HG02943 (cell line): ENCODE measurements around the gene C1QTNF9.
"Not testable (repeated sequence)": the region's sequence is repeated elsewhere in the genome, so short reads cannot be mapped to it uniquely, and the experiment has no call there.

Experiments used
- ATAC-seq: cut with Tn5 transposase; IDR thresholded peaks from one replicate; pipeline ENCODE4 v1.9.1; 2021; ENCODE audit warnings: mild to moderate bottlenecking, low read depth, moderate library complexity; ENCODE audit not compliant: unreplicated experiment

Gene C1QTNF9, protein sequence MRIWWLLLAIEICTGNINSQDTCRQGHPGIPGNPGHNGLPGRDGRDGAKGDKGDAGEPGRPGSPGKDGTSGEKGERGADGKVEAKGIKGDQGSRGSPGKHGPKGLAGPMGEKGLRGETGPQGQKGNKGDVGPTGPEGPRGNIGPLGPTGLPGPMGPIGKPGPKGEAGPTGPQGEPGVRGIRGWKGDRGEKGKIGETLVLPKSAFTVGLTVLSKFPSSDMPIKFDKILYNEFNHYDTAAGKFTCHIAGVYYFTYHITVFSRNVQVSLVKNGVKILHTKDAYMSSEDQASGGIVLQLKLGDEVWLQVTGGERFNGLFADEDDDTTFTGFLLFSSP

DNA sequence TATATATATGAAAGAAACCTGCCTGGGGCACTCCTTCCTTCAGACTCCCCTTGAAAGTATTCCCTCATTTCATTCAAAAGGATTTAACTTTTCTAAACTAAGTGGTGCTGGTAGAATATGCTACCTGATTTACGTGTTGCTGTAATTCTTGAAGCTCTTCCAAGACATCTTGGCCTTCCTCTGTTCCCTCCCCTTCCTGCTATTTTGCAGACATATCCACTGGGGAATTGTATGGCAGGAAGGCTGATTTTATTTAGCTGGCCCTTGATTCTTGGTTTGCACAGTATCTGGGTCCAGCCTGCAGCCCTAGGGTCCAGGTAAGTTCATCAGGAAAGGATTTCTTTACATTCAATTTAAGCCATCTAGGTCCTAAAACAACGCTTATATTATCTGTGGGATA, at the start of gene C1QTNF9:
TSS of gene C1QTNF9 (plus strand) at position 281 of the 400 bp plus-strand sequence. CDS start 6,424 bp downstream, outside the sequence.
- not testable (repeated sequence) for ATAC-seq

- ATAC-seq: no peak
Measured at GRCh38 chr13:24261566-24261965, 47.8 kb upstream of the C1QTNF9 start.

DNA sequence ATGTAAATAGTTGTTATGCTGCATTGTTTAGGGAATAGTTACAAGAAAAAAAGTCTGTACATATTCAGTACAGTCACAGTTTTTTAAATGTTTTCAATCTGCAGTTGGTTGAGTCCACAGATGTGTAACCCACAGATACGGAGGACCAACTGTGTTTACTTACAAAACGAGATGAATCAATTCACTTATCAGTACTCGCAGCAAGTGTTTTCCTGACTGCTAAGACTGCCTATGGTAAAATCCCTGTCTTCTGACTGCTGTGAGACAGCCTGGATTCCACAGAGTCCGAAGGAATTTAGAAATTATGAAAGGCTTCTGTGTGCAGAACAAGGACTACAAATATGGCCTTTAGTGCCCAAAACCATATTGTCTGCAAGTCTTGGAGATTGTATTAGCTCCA, 45.7 kb upstream of the C1QTNF9 start:
- no peak for ATAC-seq

DNA sequence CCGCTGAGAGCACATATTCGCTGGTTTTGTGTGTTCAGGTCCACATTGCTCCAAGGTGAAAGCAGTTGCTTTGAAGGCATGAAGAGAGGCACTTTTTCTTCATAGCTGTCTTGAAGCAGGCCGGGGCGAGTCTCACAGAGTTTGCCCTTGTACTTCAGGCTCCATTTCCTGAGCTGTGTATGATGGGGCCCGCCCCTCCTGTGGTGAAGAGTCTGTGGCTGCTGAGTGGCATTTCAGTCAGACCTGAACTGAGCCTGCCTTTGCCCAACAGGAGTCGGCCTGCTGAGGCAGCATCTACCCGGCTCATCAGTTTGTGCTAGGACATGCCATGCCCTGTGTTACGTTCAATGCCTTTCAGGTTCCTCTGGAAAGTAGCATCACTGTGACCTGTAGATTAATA, 44.4 kb upstream of the C1QTNF9 start:
- no peak for ATAC-seq

DNA sequence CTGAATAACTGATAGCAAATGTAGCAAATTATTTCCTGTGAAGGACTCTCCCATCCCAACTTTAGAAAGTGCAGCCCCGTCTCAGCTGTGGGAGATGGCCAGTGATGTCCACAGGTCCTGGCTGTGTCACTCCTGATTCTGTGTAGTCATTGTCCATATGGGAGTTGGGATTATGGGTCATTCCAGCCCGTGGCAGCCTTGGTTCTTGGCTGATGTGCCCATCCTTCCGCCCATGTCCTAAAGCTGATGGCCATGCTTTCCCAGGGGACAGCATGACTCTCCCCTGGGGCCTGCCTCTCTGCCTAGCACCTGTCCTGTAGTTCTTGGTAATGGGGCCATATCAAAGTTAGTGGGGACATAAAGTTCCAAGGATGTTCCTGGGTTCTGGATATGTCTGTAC, 43.9 kb upstream of the C1QTNF9 start:
- no peak for ATAC-seq

DNA sequence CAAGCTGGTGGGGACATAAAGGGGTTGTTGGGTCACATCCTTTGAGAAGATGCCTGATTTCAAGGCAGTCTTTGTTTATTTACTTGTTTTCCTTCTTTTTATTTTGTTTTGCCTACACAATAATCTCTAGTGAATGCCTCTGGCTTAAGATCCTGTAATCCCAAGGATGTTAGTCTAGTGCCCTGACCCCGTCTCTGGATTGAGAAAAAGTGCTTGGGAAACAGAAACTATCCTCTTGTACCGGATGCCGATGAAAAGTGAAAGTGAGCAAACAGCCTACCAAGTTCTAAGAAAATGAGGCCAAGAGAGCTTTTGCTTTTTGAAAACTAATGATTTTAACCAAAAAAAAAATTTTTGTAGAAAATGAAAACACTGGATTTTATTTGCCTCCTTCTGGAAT, 42.1 kb upstream of the C1QTNF9 start:
- no peak for ATAC-seq

DNA sequence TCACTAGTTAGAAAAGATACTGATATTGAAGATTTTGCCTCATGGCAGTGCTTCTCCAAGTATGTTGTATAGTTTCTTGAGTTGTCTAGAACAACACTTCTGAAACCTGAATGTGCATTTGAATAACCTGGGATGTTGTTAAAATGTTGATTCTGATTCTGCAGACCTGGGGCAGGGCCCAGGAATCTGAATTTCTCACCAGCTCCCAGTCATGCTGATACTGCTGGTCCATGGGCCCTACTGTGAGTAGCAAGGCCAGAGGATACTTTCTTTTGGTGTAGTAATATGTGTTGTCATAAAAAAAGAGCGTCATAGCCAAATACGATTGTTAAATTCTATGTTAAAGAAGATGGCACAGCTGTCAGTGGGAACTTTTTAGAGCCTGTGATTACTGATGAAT, 41.6 kb upstream of the C1QTNF9 start:
- no peak for ATAC-seq

- ATAC-seq: no peak
Measured at GRCh38 chr13:24269821-24270220, 39.6 kb upstream of the C1QTNF9 start.

GRCh38 chr13:24270639-24271141, 38.7 kb upstream of the C1QTNF9 start:
- peak; percentile 46 for ATAC-seq

DNA sequence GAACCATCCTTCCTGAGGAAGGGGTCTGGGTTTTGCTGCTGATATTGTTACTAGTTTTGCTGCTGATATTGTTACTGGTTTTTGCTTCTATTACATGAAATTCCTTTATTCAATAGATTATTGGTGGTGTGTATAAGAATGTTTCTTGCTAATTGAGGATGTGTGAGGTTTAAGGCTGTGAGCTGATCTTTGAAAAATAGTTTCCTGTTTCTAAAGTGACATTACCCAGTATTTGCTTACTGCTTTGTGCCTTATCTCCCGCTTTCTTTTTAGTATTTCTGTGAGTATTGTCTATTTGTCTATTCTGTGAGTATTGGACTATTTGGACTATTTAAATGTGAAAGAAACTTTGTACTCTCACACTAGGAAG, 38.2 kb upstream of the C1QTNF9 start:
- ATAC-seq: no peak

DNA sequence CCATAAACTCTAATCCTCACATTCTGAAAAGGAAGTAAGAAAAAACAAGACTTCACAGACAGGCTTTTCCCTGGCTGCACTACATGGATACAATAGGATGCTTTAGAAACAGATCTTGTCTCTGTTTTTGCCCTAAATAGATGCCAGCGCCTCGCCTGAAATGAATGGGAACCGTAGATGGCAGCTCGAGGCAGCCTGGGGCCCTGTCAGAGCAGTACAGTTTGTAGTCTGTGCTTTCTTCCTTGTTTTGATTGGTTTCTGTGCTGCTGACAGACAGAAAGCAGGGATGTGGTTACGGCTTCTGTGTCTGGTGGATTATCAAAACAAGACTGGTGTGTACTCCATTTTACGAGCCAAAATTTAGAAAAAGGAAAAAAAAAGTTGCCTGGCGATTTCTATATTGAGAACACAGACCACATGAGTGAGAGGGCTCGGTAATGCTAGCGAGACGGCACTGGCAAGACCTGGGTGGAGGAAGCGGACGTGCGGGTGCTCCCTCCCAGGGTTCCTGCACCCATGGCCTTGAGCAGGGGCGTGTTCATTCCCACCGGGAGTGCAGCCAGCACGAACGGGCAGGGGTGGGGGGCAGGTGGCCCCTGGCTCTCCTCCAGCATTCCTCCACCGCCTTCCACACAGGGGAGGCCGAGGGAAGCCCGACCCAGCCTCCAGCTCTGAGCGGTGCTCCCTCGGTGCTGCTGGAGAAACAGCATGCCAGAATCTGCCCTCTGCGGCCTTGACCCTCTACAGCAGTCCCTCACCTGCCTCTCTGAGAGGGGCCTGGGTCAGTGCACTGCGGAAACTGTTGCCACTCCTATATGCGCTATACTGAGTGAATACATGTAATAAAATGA, 37.6 kb upstream of the C1QTNF9 start:
- ATAC-seq: peak; percentile 52

GRCh38 chr13:24272452-24273161, 36.8 kb upstream of the C1QTNF9 start:
- ATAC-seq: no peak

DNA sequence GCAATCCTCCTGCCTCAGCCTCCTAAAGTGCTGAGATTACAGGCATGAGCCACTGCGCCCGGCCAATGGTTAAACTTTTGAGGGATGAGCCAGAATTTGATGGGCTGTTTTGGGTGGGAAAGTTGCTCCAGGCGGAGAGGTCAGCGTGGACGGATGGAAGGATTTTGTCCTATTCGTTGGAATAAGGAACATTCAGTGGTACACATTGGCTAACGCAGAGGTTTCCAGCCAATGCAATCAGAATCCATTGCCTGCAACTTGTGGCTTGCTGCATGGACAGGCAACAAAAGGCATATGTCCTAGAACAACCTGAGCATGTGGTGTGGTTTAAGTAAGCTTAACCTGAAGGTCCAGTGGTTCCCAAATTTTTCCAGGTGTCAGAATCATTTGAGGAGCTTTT, 35.5 kb upstream of the C1QTNF9 start:
- no peak for ATAC-seq

DNA sequence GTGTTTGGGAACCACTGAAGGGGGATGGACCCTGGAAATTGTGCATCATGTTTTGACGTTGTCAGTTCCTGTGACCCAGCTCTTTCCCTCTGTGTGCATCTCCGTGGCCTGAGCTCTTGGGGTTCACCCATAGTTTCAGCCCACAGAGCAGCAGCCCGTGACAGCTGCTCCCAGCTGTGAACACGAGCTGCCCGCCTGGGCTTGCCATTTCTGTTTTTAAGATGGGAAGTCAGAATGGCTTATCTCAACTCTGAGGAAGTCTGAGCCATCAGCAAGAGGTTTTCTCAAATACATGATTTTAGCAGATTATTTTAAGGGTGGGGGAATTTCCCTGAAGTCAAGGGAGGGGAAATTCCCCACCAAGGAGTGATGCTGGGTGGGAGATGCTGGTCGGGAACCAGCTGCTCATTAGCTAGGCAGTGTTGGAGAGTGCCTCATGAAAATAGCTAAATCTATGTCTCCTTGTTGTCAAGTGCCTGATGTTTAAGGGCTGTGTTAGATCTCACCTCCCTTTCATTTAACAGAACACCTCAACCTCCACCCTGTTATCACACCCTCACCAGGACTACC, 34.8 kb upstream of the C1QTNF9 start:
- peak; percentile 61 for ATAC-seq

GRCh38 chr13:24275041-24275440, 34.3 kb upstream of the C1QTNF9 start:
- ATAC-seq: no peak

GRCh38 chr13:24276306-24276705, 33.1 kb upstream of the C1QTNF9 start:
- no peak for ATAC-seq

- no peak for ATAC-seq
Measured at GRCh38 chr13:24276861-24277260, 32.5 kb upstream of the C1QTNF9 start.

DNA sequence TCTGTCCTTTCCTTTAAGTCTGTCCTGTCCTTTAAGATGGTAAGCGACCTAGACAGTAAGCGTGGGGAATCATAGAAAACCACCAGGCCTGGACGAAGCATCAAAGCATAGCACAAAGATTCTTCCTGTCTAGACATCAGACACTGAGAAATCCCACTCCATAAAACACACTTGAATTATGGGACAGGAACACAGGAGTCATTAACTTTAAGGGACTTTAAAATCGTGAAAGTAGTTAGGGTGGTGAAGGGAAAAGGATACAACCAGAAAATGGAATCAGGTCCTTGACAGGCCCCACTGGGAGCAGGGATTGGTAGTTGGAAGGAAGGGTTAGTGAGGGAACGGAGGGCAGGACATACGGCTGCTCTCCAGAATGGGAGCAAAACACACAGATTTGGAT, 31.6 kb upstream of the C1QTNF9 start:
- no peak for ATAC-seq

GRCh38 chr13:24279327-24280110, 29.9 kb upstream of the C1QTNF9 start:
- ATAC-seq: no peak

- ATAC-seq: no peak
Measured at GRCh38 chr13:24280720-24281119, 28.7 kb upstream of the C1QTNF9 start.
